IMR-90 (cell line): Measurements from ENCODE around the gene SBK3. TPM values are rescaled to one million over a fixed set of nuclear protein-coding genes. Genes with fewer than 3 reads are reported as not detected.

Experiments
- ATAC-seq: fragments of 200-7000 bp; cut with Tn5 transposase; 2 replicates; pipeline ENCODE4 v1.9.1; 2020; ENCODE audit warnings: low read depth, mild to moderate bottlenecking, moderate library complexity
- Bru-seq: library from RNA; stranded (reverse); fragments of 400-500 nt; gene quantifications from one replicate; lab custom pipeline; 2021; lab: Mats Ljungman, UMichigan
- BruChase-seq, 2 experiments: library from RNA; stranded (reverse); fragments of 400-500 nt; gene quantifications; one replicate each; lab custom pipeline; 2021; lab: Mats Ljungman, UMichigan
- BruUV-seq: library from RNA; stranded (reverse); fragments of 400-500 nt; replicated peaks from 2 replicates; lab custom pipeline; 2021; lab: Mats Ljungman, UMichigan
- CTCF ChIA-PET: fragments of 300-600 bp; formaldehyde crosslinking; extraction: SDS; loops from one replicate; lab custom pipeline; 2021; ENCODE audit warnings: antibody characterized with exemption; lab: Yijun Ruan, JAX
- POLR2A ChIA-PET: fragments of 300-600 bp; sonication (Branson Sonifier 250); formaldehyde crosslinking; loops from one replicate; lab custom pipeline; 2022; ENCODE audit warnings: antibody characterized with exemption; ENCODE audit not compliant: unreplicated experiment; lab: Charles Lee
- DNase-seq: peaks from one replicate; pipeline ENCODE4 v3.0.0; 2013
- H2AFZ ChIP-seq: replicated peaks from 2 replicates; pipeline ENCODE3; 2013; ENCODE audit warnings: low read length, mild to moderate bottlenecking; ENCODE audit not compliant: poor library complexity
- H2AK5ac ChIP-seq: 2 replicates; pipeline ENCODE4 v1.6.1; 2013; ENCODE audit warnings: low read depth, low read length, inconsistent platforms
- H2AK9ac ChIP-seq: replicated peaks from 2 replicates; pipeline ENCODE3; 2013; ENCODE audit warnings: mild to moderate bottlenecking, low read depth, low read length, moderate library complexity; ENCODE audit not compliant: poor library complexity
- H2BK120ac ChIP-seq: 2 replicates; pipeline ENCODE4 v1.6.1; 2013; ENCODE audit warnings: low read depth, low read length, inconsistent platforms
- H2BK15ac ChIP-seq: 3 replicates; pipeline ENCODE4 v1.6.1; 2013; ENCODE audit warnings: low read depth, low read length, inconsistent platforms
- H2BK20ac ChIP-seq: 2 replicates; pipeline ENCODE4 v1.6.1; 2013; ENCODE audit warnings: low read depth, mild to moderate bottlenecking, inconsistent platforms, low read length, moderate library complexity
- H2BK5ac ChIP-seq: 2 replicates; pipeline ENCODE4 v1.6.1; 2013; ENCODE audit warnings: mild to moderate bottlenecking, low read depth, low read length, inconsistent platforms; ENCODE audit not compliant: poor library complexity, severe bottlenecking
- H3K14ac ChIP-seq: replicated peaks from 2 replicates; pipeline ENCODE4 v1.6.1; 2013; ENCODE audit warnings: low read depth, low read length, inconsistent platforms
- H3K18ac ChIP-seq: 2 replicates; pipeline ENCODE4 v1.6.1; 2013; ENCODE audit warnings: low read depth, low read length, control low read depth
- H3K23ac ChIP-seq: 2 replicates; pipeline ENCODE4 v1.6.1; 2013; ENCODE audit warnings: low read depth, low read length, inconsistent platforms
- H3K27ac ChIP-seq: 2 replicates; pipeline ENCODE4 v1.5.1; 2013; ENCODE audit warnings: mild to moderate bottlenecking, control low read depth, low read length; ENCODE audit not compliant: insufficient read depth
- H3K27me3 ChIP-seq: 2 replicates; pipeline ENCODE4 v1.6.1; 2013; ENCODE audit warnings: low read length; ENCODE audit not compliant: control insufficient read depth, insufficient read depth
- H3K36me3 ChIP-seq: 2 replicates; pipeline ENCODE4 v1.6.1; 2013; ENCODE audit warnings: low read length, mixed read lengths; ENCODE audit not compliant: control insufficient read depth, insufficient read depth
- H3K4ac ChIP-seq: 2 replicates; pipeline ENCODE4 v1.6.1; 2013; ENCODE audit warnings: low read depth, low read length, inconsistent platforms
- H3K4me1 ChIP-seq: 2 replicates; pipeline ENCODE4 v1.6.1; 2013; ENCODE audit warnings: low read length, mixed read lengths; ENCODE audit not compliant: control insufficient read depth, insufficient read depth
- H3K4me2 ChIP-seq: 2 replicates; pipeline ENCODE4 v1.6.1; 2013; ENCODE audit warnings: low read depth, mild to moderate bottlenecking, control low read depth, low read length, moderate library complexity
- H3K4me3 ChIP-seq: 2 replicates; pipeline ENCODE4 v1.5.1; 2013; ENCODE audit warnings: low read depth, mild to moderate bottlenecking, control low read depth, low read length, moderate library complexity; ENCODE audit not compliant: insufficient read depth
- H3K56ac ChIP-seq: 2 replicates; pipeline ENCODE4 v1.6.1; 2013; ENCODE audit warnings: low read length, inconsistent platforms; ENCODE audit not compliant: insufficient read depth; ENCODE audit errors: extremely low read depth
- H3K79me1 ChIP-seq, 2 experiments: 2 replicates each; pipeline ENCODE4 v1.6.1; 2013; ENCODE audit warnings: low read length in 2 of 2, inconsistent platforms in 1 of 2, low read depth in 1 of 2
- H3K9ac ChIP-seq: 2 replicates; pipeline ENCODE4 v1.6.1; 2013; ENCODE audit warnings: low read depth, low read length, control low read depth
- H3K9me1 ChIP-seq: 2 replicates; pipeline ENCODE4 v1.6.1; 2013; ENCODE audit warnings: low read length, inconsistent platforms; ENCODE audit not compliant: insufficient read depth
- H3K9me3 ChIP-seq: 2 replicates; pipeline ENCODE4 v1.6.1; 2013; ENCODE audit warnings: low read length; ENCODE audit not compliant: control insufficient read depth, insufficient read depth
- H4K20me1 ChIP-seq: 2 replicates; pipeline ENCODE4 v1.6.1; 2013; ENCODE audit warnings: low read length, inconsistent platforms; ENCODE audit not compliant: insufficient read depth
- H4K5ac ChIP-seq: 2 replicates; pipeline ENCODE4 v1.6.1; 2013; ENCODE audit warnings: mild to moderate bottlenecking, low read depth, low read length, control low read depth
- H4K8ac ChIP-seq, 2 experiments: 2 replicates each; pipeline ENCODE4 v1.6.1; 2013; ENCODE audit warnings: low read depth in 2 of 2, low read length in 2 of 2, control low read depth in 1 of 2, inconsistent platforms in 1 of 2
- H4K91ac ChIP-seq: 2 replicates; pipeline ENCODE4 v1.6.1; 2013; ENCODE audit warnings: low read depth, low read length, inconsistent platforms; ENCODE audit not compliant: insufficient read depth
- CEBPB ChIP-seq: IDR thresholded peaks from 2 replicates; pipeline ENCODE4 v1.6.1; 2012; ENCODE audit warnings: low read depth, low read length, improper control_type of control experiment
- CHD1 ChIP-seq: IDR thresholded peaks from 2 replicates; pipeline ENCODE4 v1.6.1; 2012; ENCODE audit warnings: low read depth, low read length, improper control_type of control experiment
- FOS ChIP-seq: fragments of 150-350 bp; IDR thresholded peaks from 2 replicates; pipeline ENCODE4 v1.6.1; 2016; ENCODE audit warnings: low read depth, low read length
- MAZ ChIP-seq: IDR thresholded peaks from 2 replicates; pipeline ENCODE4 v1.6.1; 2012; ENCODE audit warnings: low read depth, mild to moderate bottlenecking, low read length, improper control_type of control experiment, moderate library complexity, borderline replicate concordance
- MXI1 ChIP-seq: IDR thresholded peaks from 2 replicates; pipeline ENCODE4 v1.6.1; 2012; ENCODE audit warnings: low read depth, mild to moderate bottlenecking, low read length, moderate library complexity, borderline replicate concordance
- RAD21 ChIP-seq: IDR thresholded peaks from 2 replicates; pipeline ENCODE4 v1.6.1; 2012; ENCODE audit warnings: low read length, improper control_type of control experiment
- RCOR1 ChIP-seq: IDR thresholded peaks from 2 replicates; pipeline ENCODE4 v1.6.1; 2012; ENCODE audit warnings: mild to moderate bottlenecking, low read length, improper control_type of control experiment; ENCODE audit not compliant: insufficient replicate concordance
- RFX5 ChIP-seq: IDR thresholded peaks from 2 replicates; pipeline ENCODE4 v1.8.0; 2012; ENCODE audit warnings: low read depth, mild to moderate bottlenecking, low read length, moderate library complexity
- SMC3 ChIP-seq: fragments of 150-350 bp; IDR thresholded peaks from 2 replicates; pipeline ENCODE4 v1.6.1; 2016; ENCODE audit warnings: low read depth, mild to moderate bottlenecking, antibody characterized with exemption, low read length, moderate library complexity
- WGBS, 2 experiments: methylation state at CpG; one replicate each; pipeline versions ENCODE4 v1.1.5 to v1.1.7; 2013; ENCODE audit warnings: missing lambda C conversion rate in 2 of 2; ENCODE audit not compliant: insufficient read length in 1 of 2; ENCODE audit errors: extremely low coverage in 2 of 2; 5-methylcytosine and 5-hydroxymethylcytosine counted together
- dilution Hi-C: fragments of 300-500 bp; cut with HindIII; formaldehyde crosslinking; loops from one replicate; pipeline ENCODE4 v1.14.3; 2018; ENCODE audit warnings: low sequenced_read_pairs; ENCODE audit not compliant: unreplicated experiment
- in situ Hi-C: fragments of 300-500 bp; cut with MboI; formaldehyde crosslinking; loops from 3 replicates; pipeline ENCODE4 v1.14.3; 2019; ENCODE audit warnings: low sequenced_read_pairs, inconsistent platforms, mixed read lengths
- intact Hi-C: fragments of 100-400 bp; cut with micrococcal nuclease; formaldehyde crosslinking; loops from 2 replicates; pipeline ENCODE4 v1.10.0; 2022
- long read RNA-seq: library from polyadenylated mRNA; unstranded; transcript quantifications from one replicate; pipeline ENCODE4 v2.0.0, GENCODE V29; 2021; ENCODE audit not compliant: unreplicated experiment
- polyA plus RNA-seq, 3 experiments: library from polyadenylated mRNA; depleted of rRNA; stranded (reverse); fragments of >200 nt; gene quantifications; 2 replicates each; pipeline ENCODE4 v1.2.3, GENCODE V29; 2012; ENCODE audit warnings: low replicate concordance in 1 of 3
- total RNA-seq: library from RNA; depleted of rRNA; stranded (reverse); fragments of >200 nt; gene quantifications from 2 replicates; pipeline ENCODE4 v1.2.3, GENCODE V29; 2012; rRNA removed
- TF ChIP-seq, protein P1 (sequence below): fragments of 150-350 bp; IDR thresholded peaks from 2 replicates; pipeline ENCODE4 v1.6.1; 2016; ENCODE audit warnings: low read depth, mild to moderate bottlenecking, low read length, moderate library complexity, borderline replicate concordance
- TF ChIP-seq, protein P2 (sequence below): fragments of 150-350 bp; IDR thresholded peaks from 2 replicates; pipeline ENCODE4 v1.6.1; 2017; ENCODE audit warnings: mild to moderate bottlenecking, antibody characterized with exemption, low read length, low read depth

SBK3 gene, protein sequence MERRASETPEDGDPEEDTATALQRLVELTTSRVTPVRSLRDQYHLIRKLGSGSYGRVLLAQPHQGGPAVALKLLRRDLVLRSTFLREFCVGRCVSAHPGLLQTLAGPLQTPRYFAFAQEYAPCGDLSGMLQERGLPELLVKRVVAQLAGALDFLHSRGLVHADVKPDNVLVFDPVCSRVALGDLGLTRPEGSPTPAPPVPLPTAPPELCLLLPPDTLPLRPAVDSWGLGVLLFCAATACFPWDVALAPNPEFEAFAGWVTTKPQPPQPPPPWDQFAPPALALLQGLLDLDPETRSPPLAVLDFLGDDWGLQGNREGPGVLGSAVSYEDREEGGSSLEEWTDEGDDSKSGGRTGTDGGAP
- total RNA-seq, result 0.18 TPM in 1 of 2 replicates, not detected in the other
- 0.05 and 0.16 TPM in 2 replicates for polyA plus RNA-seq (2012; rRNA removed)
- polyA plus RNA-seq (2012; cell fraction: cytosol; rRNA removed), result 0.08 TPM in 1 of 2 replicates, not detected in the other
- 0.15 and 0.35 TPM in 2 replicates for polyA plus RNA-seq (2012; cell fraction: nucleus; rRNA removed; ENCODE audit: low replicate concordance)
- Bru-seq, nascent RNA, result not detected
- percentile 7 among the genes with signal in this experiment for BruChase-seq, experiment 1, labeled RNA remaining after a 6-hour chase
- not detected for BruChase-seq, experiment 2, labeled RNA remaining after a 2-hour chase
- long read RNA-seq, result 0 reads

DNA sequence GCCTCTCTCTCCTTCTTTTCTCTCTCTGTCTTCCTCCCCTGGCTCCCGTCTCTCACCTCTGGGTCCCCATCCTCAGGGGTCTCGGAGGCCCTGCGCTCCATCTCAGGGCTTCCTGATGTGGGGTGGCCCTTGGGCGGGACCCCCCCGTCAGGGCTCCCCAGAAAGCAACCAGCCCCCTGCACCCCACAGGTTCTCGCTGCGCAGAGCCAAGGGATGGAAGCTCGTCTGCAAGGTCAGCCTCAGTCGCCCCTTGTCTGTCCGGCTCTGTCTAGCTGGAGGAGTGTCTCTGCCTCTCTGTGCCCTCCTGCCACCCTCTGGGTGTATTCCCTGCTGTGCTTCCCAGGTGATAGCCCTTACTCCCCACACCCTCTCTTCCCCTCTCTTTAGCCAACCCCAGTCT is at the start of gene SBK3:
SBK3 (minus strand) TSS at position 101 of the 400 bp plus-strand sequence; CDS start at position 101, 0 bp downstream.
- 0 out of 2 replicates have a peak within 1 kb of the TSS, but pooled peaks have one; percentile 1 for H3K9ac ChIP-seq
- peak within 1 kb of the TSS; percentile 93 for H2AK5ac ChIP-seq
- no TSS peak for BruUV-seq
- H4K8ac ChIP-seq, result peak within 1 kb of the TSS; percentile 15 to 47; a peak in 3 of 4 replicates
- peak within 1 kb of the TSS; percentile 78 for H2AK9ac ChIP-seq
- ATAC-seq (no peak), DNase-seq (no peak)
- peak within 1 kb of the TSS; percentile 69 for H3K14ac ChIP-seq
- no peak within 1 kb of the TSS for H3K4me3 ChIP-seq
- WGBS, 2 experiments, result no CpG with 5 or more reads among the region's 10 CpGs
- no peak within 1 kb of the TSS for H2BK5ac ChIP-seq
- intact Hi-C loops, result no loop called here
- H3K56ac ChIP-seq, result no peak within 1 kb of the TSS
- peak within 1 kb of the TSS; percentile 96; the same call in 2 of the 3 replicates for H2BK15ac ChIP-seq
- H2BK20ac ChIP-seq, result peak within 1 kb of the TSS; percentile 76
- H4K91ac ChIP-seq, result peak within 1 kb of the TSS; percentile 80
- ChIA-PET POLR2A (no interaction called here), CTCF (interaction anchor here (0.6 kb wide), 1 partner anchor 12 kb away, joined by 3 read pairs; no protein-coding TSS in a partner anchor)
- H3K79me1 ChIP-seq, result no peaks in the 10 kb centered on the region
- peak within 1 kb of the TSS; percentile 80 for H2BK120ac ChIP-seq
- peaks cover 5% of the 10 kb centered on the region; the same call in 1 of the 2 replicates for H3K9me1 ChIP-seq
- no peak within 1 kb of the TSS; the same call in 1 of the 2 replicates for H3K27ac ChIP-seq
- peak within 1 kb of the TSS; percentile 32; the same call in 1 of the 2 replicates for H3K18ac ChIP-seq
- no peaks in the 10 kb centered on the region; the same call in 1 of the 2 replicates for H3K9me3 ChIP-seq
- peak within 1 kb of the TSS; percentile 49; the same call in 1 of the 2 replicates for H3K23ac ChIP-seq
- no peaks in the 10 kb centered on the region for H4K20me1 ChIP-seq
- H3K4me2 ChIP-seq, result no peak within 1 kb of the TSS
- dilution Hi-C loops, result no loop called here
- peak within 1 kb of the TSS; percentile 57; the same call in 1 of the 2 replicates for H4K5ac ChIP-seq
- in situ Hi-C loops, result no loop called here
- H3K4ac ChIP-seq, result peak within 1 kb of the TSS; percentile 84
- H3K27me3 ChIP-seq, result no peaks in the 10 kb centered on the region
- H2AFZ ChIP-seq, result peak within 1 kb of the TSS; percentile 82
- H3K36me3 ChIP-seq, result no peaks in the 10 kb centered on the region
- H3K4me1 ChIP-seq, result peaks cover 26% of the 10 kb centered on the region
- no peak for TF ChIP-seq RFX5
- no peak for TF ChIP-seq MXI1
- TF ChIP-seq, protein P1, sequence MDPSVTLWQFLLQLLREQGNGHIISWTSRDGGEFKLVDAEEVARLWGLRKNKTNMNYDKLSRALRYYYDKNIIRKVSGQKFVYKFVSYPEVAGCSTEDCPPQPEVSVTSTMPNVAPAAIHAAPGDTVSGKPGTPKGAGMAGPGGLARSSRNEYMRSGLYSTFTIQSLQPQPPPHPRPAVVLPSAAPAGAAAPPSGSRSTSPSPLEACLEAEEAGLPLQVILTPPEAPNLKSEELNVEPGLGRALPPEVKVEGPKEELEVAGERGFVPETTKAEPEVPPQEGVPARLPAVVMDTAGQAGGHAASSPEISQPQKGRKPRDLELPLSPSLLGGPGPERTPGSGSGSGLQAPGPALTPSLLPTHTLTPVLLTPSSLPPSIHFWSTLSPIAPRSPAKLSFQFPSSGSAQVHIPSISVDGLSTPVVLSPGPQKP, result no peak
- no peak for TF ChIP-seq MAZ
- no peak for TF ChIP-seq FOS
- TF ChIP-seq, protein P2, sequence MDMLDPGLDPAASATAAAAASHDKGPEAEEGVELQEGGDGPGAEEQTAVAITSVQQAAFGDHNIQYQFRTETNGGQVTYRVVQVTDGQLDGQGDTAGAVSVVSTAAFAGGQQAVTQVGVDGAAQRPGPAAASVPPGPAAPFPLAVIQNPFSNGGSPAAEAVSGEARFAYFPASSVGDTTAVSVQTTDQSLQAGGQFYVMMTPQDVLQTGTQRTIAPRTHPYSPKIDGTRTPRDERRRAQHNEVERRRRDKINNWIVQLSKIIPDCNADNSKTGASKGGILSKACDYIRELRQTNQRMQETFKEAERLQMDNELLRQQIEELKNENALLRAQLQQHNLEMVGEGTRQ, result no peak
- no peak for TF ChIP-seq CHD1
- no peak for TF ChIP-seq CEBPB
- no peak for TF ChIP-seq RCOR1
- TF ChIP-seq SMC3, result no peak
- no peak for TF ChIP-seq RAD21
